H4 (cell line): ENCODE measurements around the gene PRXL2B. TPM values are rescaled to one million over a fixed set of nuclear protein-coding genes. Genes with fewer than 3 reads are reported as not detected.
"Not testable (repeated sequence)": the region's sequence is repeated elsewhere in the genome, so short reads cannot be mapped to it uniquely, and the experiment has no call there.

Experiments used
- DNase-seq: peaks from one replicate; pipeline ENCODE4 v3.0.0-alpha.2; 2015; ENCODE audit warnings: low spot score
- total RNA-seq: library from RNA; depleted of rRNA; stranded (reverse); fragments of >200 nt; shearing (Covaris generic); gene quantifications from 2 replicates; pipeline ENCODE4 v1.2.3, GENCODE V29; 2014

The PRXL2B gene
- total RNA-seq, 1 experiment from 2014 or later: 18.8 TPM

DNA sequence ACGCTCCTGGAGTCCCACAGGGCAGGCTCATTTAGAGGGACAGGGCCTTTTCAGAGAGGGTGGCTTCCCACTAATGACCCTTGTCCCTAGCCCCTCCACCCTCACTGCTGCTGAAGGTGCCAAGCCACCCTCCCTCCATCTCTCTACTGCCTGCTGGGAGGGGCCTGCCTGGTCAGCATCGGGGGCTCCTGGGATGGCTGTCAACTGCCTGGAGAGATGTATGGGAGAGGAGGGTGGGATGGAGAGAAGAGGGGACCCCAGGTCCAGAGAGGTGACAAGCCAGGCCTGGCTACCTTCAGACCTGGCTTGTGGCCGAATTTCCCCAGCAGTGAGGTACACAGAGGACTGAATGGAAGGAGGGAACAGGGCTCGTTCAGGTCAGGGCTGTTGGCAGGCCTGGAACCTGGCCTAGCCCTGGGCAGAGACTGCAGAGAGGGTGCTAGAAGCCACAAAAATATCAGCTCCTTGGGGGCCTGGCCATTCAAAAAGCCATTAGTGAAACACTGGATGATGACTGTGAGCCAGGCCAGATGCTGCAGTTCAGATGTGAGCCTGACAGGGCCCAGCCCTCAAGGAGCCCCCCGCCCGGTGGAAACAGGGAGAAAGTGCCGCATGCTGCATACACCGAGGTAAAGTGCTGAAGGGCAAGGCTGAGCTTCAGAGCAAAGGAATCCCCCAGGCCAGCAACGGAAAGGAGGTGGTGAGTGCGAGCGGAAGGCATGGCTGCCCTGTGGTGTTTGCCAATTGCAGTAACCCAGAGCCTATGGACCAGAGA is 26.2 kb downstream of the PRXL2B start:
- no peak for DNase-seq

DNA sequence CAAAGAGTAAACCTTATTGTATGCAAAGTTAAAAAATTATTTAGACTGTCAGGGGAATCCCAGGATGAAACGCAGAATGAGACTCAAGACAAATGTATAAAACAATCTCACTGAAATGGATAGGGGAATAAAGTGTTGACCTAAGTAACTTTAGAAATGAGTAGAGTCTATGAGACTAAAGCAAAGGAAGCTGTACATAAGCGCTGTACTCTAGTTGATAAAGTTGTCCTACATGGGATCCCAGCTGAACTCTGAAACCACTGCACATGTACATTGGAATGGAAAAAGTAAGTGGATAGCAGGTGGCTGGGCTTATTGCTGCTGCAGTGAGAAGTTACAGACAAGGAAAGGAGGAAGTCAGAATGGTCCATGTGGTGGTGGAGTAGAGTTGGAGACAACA is 27.6 kb downstream of the PRXL2B start:
- DNase-seq: no peak

- no peak for DNase-seq
Observed at GRCh38 chr1:2617971-2618470, 31.4 kb downstream of the PRXL2B start.

DNA sequence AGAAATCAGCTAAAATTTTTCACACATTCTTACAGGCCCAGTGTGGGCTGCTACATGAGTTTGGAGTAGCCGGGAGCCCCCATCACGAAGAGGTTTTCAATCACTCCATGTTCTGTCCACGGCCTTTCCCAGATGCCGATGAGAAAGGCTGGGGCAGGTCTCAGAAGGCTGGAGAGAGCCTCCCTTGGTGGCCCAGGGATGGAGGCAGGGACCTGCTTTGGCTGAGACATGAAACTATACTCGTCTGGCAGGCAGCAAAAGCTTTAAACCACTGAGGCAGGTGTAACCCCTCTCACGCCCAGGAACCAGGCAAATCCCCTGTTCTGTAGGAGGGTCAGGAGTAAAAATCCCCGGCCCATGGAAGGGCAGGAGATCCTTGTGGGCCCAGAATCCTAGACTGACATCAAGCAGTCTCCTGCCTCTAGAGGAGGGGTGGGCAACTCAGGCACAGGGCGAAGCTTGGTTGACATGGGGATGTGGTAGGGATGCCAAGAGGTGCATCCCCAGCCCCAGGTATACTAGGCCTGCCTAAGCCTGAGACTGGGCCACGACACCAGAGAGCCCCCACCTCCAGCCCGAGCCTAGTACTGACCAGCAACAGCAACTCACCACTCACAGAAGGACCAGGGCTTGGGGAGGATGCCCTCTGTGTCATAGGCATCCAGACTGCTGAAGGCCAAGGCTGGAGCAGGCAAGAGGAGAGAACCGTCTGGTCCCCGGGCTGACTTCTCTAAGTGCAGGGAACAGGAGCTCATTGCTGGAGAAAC is 37.2 kb downstream of the PRXL2B start:
- no peak for DNase-seq

- no peak for DNase-seq
Observed at GRCh38 chr1:2624735-2625300, 38.2 kb downstream of the PRXL2B start.

DNA sequence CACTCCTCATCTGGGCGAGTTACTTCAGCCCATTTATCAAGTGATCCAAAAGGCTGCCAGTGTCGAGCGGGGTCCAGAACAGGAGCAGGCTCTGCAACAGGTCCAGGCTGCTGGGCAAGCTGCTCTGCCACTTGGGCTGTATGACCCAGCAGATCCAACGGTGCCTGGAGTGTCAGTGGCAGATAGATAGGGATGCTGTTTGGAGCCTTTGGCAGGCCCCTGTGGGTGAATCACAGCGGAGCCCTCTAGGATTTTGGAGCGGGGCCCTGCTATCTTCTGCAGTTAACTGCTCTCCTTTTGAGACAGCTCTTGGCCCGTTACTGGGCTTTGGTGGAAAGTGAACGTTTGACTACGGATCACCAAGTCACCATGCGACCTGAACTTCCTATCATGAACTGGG is 38.7 kb downstream of the PRXL2B start:
- DNase-seq: no peak

DNA sequence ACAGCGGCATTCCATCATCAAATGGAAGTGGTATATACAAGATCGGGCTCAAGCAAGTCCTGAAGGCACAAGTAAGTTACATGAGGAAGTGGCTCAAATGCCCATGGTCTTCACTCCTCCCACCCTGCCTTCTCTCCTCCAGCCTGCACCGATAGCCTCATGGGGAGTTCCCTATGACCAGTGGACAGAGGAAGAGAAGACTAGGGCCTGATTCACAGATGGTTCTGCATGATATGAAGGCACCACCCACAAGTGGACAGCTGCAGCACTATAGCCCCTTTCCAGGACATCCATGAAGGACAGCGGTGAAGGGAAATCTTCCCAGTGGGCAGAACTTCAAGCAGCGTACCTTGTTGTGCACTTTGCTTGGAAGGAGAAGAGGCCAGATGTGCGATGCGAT is 39.2 kb downstream of the PRXL2B start:
- DNase-seq: not testable (repeated sequence)

- DNase-seq: no peak
Observed at GRCh38 chr1:2627746-2628145, 41.2 kb downstream of the PRXL2B start.

DNA sequence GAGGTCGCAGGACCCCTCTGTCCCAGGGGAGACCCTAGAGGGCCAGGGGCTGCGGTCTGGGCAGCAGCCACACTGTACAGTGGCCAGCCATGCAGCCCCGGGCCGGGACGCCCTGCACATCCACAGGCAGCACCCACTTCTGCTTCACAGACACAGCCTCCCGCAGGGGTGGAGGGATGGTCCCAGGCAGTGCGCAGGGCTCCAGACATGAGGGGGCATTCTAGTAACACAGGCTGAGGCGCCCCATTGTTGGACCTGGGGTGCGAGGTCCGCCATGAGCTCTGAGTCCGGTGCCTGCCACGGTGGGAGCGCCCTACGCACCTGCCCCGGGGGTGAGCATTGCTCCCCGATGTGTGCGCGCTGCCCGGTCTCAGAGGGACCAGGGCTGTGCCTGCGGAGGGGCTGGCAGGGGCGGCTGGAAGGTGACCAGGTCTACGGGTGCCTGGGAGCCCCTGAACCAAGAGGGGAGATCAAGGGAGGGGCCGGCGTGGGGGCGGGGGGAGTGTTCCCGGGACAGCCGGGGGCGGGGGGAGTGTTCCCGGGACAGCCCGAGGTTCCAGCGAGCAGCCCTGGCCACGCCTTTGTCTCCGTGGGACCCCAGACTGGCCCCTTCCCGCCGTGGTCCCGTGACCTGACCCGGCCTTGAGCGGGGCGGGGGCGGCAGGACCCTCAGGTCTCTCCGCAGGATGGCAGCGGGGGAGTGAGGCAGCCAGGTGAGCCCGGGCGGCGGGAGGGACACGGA is 41.8 kb downstream of the PRXL2B start:
- no peak for DNase-seq

GRCh38 chr1:2628933-2629626 is 42.5 kb downstream of the PRXL2B start:
- no peak for DNase-seq

GRCh38 chr1:2629627-2630497 is 43.3 kb downstream of the PRXL2B start:
- no peak for DNase-seq

GRCh38 chr1:2630498-2631135 is 44.0 kb downstream of the PRXL2B start:
- no peak for DNase-seq

GRCh38 chr1:2631136-2632050 is 44.8 kb downstream of the PRXL2B start:
- no peak for DNase-seq

DNA sequence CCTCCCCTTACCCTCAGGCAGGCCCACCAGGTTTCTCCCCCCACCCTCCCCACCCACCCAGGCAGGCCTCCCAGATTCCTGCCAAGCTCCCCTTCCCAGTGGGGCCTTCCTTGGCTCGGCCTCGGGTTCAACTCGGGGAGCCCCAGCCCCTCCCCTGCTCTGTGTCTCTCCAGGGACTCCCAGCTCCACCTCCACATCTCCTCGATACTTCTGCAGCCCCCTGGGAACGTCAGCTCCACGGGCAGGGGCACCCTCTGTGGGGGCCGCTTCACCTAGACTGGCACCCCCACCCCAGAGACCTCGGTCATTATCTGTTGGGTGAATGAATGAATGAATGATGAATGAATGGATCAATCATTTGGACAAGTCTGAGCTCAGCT is 45.5 kb downstream of the PRXL2B start:
- no peak for DNase-seq

DNA sequence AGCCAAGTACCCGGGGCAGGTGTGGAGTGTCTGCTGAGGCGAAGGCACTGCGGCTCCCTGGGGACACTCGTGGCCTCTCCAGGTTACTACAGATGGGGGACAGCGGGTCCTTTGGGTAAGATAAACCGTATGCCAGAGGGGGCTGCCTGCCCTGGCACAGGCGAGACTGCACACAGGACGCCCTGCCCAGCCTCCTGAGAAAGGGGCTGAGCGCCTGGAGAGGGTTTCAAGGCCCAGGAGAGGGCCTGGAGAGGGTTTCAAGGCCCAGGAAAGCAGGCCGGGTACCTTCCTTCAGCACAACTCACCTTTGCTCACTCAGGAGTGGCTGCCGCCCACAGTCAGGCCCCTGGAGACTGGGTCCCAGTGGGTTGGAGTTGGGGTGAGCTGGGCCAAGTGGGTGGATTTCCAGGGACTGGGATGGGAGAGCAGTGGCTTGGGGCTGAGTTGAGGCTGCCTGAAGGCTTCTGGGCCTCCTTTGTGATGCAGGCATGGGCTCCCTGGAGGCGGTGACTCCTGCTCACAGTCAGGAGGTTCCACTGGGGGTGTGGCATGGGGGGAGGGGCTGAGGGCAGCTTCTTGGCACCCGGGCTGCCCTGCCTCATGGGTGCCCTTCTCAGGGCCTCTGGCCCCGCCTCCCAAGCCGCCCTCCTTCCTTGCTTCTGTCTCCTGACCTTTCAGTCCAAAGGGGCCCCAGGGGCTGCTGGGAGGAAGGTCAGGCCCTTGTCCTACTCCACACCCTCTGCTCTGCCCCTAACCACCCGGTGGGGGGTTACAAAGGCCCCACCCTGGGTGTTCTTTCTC is 46.2 kb downstream of the PRXL2B start, which contains the start of gene MMEL1:
TSS of gene MMEL1 (minus strand) at position 456 of the 801 bp plus-strand sequence. CDS start 3,532 bp downstream, outside the sequence.
- no peak for DNase-seq

- no peak for DNase-seq
Observed at GRCh38 chr1:2633366-2633935, 46.9 kb downstream of the PRXL2B start.

DNA sequence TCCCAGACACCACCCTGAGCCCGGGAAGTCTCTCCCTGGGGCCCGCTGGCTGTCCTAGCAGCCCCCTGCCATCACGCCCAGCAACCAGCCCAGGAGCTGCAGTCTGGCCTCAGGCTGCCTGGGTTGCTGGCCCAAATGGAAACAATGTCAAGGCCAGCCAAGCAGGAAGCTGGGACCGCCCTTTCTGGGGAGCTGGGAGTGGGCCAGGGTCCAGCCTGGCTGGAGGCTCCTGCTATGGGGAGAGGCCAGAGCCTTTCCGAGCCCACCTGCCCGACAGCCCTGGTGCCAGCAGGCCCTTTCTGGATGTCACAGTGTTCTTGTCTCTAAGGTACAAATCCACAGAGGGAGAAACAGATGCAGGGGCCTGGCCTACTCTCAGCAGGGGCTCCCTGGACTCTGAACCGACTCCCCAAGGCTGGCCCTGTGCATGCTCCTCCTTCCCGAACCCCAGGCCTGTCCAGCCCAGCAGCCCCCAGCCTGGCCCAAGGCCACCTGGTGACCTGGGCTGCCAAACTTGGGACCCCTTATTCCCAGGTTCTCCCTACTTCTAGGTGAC is 47.4 kb downstream of the PRXL2B start:
- DNase-seq: no peak
